ENCODE data around the gene SORCS2. TPM values are rescaled to one million over a fixed set of nuclear protein-coding genes. Genes with fewer than 3 reads are reported as not detected.
A peak's percentile ranks its signal among the peaks of the same experiment; 100 is the strongest.

The SORCS2 gene
- total RNA-seq, 2 donors from 2014 or later = 0.25 TPM; not detected in 1

DNA sequence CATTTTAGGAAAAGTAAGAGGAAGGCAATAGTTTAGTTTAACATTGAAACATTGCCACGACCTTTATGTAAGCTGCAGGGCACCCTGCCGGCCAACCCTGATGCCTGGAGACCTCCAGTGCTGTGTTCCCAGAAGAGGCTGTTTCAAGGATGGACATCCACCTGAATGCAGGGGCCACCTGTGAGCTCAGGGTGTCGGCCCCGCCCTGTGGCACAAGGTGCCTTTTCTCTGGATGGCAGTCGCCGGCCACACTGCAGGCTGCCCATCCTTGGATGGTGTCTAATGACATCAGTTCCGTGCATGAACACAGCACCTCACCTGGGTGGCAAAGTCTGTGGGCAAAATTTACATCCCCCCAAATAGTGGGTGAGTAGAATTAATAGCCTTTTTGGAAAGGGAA, 567.3 kb downstream of the SORCS2 start:
- no peak for DNase-seq (ENCODE audit: low spot score in 2 of 2)

GRCh38 chr4:7760228-7760627, 567.9 kb downstream of the SORCS2 start:
- H3K36me3 Mint-ChIP-seq = no peaks in the 10 kb centered on the region

More for the DNA sequence above, 567.3 kb downstream of the SORCS2 start:
- peak; percentile 18 to 19 for ATAC-seq
- Mint-ChIP-seq H3K27ac (peak overlapping the region; percentile 85 to 95), H3K36me3 (no peaks in the 10 kb centered on the region), H3K9me3 (no peaks in the 10 kb centered on the region)

DNA sequence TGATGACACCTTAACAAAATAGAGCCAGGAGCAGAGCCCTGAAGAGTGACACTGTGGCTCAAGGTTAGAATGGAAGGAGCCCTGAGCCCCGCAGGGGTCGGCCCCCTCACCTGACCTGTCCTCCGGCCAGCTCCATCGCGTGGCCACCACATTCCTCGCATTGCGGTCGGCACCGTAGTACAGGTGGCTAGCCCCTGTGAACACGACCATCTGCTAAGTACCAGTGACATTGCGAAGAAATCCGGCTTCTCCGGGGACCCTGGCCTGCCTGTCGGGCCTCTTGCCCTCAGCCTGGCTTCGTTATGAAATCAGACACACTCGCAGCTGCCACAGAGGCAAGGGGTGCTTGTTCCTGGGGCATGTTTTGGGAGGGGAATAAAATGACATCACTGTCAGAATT, 568.4 kb downstream of the SORCS2 start:
- DNase-seq (ENCODE audit: low spot score in 2 of 2) (no peak), ATAC-seq (no peak)
- Mint-ChIP-seq H3K9me3 (no peaks in the 10 kb centered on the region), H3K36me3 (no peaks in the 10 kb centered on the region), H3K27ac (peak overlapping the region in 1 of 2 donors; percentile 95)

More at GRCh38 chr4:7760228-7760627, 567.9 kb downstream of the SORCS2 start:
- Mint-ChIP-seq H3K27ac (peak overlapping the region; percentile 85 to 95), H3K9me3 (no peaks in the 10 kb centered on the region)
- DNase-seq (ENCODE audit: low spot score in 2 of 2) = no peak
- no peak for ATAC-seq

DNA sequence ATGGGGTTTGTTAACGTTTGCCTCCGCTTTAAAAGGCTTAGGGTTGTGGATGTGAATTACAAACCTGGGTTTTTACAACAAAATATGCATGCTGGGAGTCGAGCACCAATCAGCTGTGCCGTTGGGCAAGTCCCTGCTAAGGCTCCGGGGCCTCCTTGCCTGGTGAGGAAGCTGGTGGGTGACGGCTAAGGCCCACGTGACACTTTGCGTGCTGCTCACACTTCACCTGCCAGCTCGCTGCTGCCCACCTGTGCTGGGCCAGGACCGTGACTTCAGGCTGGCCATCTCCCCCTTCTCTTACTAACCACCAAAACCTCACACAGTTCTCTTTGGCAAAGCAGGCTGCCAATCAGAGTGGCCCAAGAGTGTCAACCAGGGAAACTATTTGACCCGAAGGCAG, 569.0 kb downstream of the SORCS2 start:
- Mint-ChIP-seq H3K9me3 (no peaks in the 10 kb centered on the region), H3K36me3 (no peaks in the 10 kb centered on the region), H3K27ac (peak overlapping the region; percentile 30 to 44)
- DNase-seq (ENCODE audit: low spot score in 2 of 2) (no peak), ATAC-seq (no peak)

DNA sequence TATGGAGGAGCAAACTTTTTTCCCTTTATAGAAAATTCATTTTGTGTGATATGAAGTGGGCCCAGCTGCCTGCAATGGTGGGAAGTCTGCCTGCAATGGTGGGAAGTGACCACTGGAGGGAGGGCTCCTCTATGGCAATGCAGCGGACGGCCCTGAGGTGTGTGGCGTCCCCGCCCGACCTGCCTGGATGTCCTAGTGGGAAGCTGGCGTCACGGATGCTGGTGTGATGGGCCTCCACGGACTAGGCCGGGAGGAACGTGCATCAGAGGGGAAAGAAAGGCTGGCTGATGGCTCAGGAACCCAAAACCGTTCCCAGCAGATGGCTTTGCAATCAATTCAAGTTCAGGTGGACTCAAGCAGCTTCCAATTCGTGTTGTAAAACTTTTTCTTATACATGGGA, 569.4 kb downstream of the SORCS2 start:
- DNase-seq (ENCODE audit: low spot score in 2 of 2) (peak; percentile 61 to 62), ATAC-seq (peak; percentile 58 to 59)
- Mint-ChIP-seq H3K27ac (peak overlapping the region; percentile 30 to 44), H3K36me3 (no peaks in the 10 kb centered on the region), H3K9me3 (no peaks in the 10 kb centered on the region)

DNA sequence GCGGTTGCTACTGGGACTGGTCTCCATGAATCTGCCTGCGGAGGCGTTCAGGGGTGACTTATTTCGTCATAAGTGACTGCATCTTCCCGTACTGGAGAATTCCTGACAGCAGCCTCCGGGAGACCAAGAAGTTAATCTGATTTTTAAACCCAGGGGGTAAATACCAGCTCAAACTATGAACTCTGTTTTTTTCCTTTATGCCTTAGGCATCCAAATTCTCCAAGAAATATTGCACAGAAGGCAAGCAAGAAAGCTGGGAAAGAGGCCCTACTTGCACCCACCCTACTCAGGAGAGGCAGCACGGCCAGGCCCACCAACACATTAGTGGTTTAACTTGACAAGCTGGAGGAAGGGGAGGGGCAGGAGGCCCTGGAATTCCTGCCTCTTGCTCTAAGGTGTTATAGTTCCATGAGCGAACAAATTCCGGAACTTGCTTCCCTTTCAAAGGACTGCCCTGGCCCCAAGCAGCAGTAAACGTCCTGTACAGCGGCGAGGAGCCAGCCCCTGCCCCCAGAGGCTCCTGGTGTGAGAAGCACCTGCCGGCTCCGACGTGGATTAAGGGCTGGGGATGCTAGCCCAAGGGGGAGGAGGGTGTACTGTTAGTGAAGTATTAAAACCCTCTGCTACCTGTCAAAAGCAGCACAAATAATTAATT, 570.2 kb downstream of the SORCS2 start:
- Mint-ChIP-seq H3K27ac (no peak overlapping the region), H3K9me3 (no peaks in the 10 kb centered on the region), H3K36me3 (no peaks in the 10 kb centered on the region)
- ATAC-seq (no peak), DNase-seq (ENCODE audit: low spot score in 2 of 2) (no peak)

DNA sequence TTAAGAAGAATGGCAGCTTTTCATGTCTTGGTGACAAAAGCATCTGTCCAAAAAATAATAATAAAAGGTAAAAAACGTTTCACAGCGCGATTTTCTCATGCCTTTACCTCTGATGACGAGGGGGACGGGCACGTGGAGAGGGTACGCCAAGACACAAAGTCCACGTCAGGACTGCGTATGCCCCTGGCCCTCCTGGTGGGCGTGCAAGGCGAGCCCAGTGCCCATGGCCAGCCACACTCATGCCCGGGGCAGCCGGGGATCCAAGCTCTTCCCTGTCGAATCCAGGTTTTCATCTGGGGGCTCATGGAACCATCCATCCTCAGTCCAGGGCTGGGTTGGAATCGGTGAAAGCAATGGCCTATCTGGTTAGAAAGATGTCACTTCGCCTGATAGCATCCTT, 570.8 kb downstream of the SORCS2 start:
- Mint-ChIP-seq H3K27ac (peak overlapping the region in 1 of 2 donors; percentile 44), H3K9me3 (no peaks in the 10 kb centered on the region), H3K36me3 (no peaks in the 10 kb centered on the region)
- DNase-seq (ENCODE audit: low spot score in 2 of 2) = no peak
- ATAC-seq = no peak

- H3K36me3 Mint-ChIP-seq = no peaks in the 10 kb centered on the region
- no peak for ATAC-seq
- H3K27ac Mint-ChIP-seq = peak overlapping the region in 1 of 2 donors; percentile 44
- DNase-seq (ENCODE audit: low spot score in 2 of 2) = no peak
- no peaks in the 10 kb centered on the region for H3K9me3 Mint-ChIP-seq
These were observed 571.5 kb downstream of the SORCS2 start for GRCh38 chr4:7763788-7764187.

DNA sequence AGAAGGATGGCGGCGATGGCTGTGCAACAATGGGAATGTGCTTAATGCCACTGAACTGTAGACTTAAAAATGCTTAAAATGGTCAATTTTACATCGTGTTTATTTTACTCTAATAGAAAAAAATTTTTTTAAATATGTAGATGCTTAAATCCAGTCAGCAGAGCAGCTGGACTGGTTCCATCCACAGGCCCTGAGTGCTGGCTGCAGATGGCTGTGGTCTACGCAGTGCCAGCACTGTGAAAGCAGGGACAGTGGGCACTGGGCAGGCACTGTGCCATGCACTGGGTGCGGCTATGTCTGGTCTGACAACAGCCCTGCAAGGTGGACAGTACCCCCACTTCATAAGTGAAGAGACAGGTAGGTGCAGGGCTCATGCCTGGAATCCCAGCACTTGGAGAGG, 572.1 kb downstream of the SORCS2 start:
- Mint-ChIP-seq H3K36me3 (no peaks in the 10 kb centered on the region), H3K27ac (no peak overlapping the region), H3K9me3 (no peaks in the 10 kb centered on the region)
- ATAC-seq (no peak), DNase-seq (ENCODE audit: low spot score in 2 of 2) (no peak)

GRCh38 chr4:7765666-7766065, 573.3 kb downstream of the SORCS2 start:
- DNase-seq (ENCODE audit: low spot score in 2 of 2) (no peak), ATAC-seq (no peak)
- Mint-ChIP-seq H3K27ac (peak overlapping the region in 1 of 2 donors; percentile 55), H3K36me3 (peaks cover 0 to 7% of the 10 kb centered on the region in 2 donors), H3K9me3 (no peaks in the 10 kb centered on the region)

DNA sequence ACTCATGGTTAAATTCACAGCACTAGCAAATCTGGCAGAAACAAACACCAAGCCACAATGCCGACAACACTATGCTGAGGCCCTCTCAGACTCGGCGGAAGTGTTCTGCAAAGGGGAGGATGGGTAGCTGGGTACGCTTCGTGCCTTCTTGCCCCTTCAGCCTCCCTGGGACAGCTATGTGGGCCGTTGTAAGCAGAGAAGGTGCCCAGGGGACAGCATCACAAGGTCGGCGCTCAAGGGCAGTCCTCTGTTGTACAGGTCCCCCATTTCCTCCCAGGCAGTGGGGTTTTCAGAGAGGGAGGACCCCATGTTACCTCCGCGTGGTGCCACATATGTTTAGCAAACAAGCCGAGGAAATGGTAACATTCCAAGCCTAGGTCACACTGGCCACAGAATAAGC, 573.7 kb downstream of the SORCS2 start:
- Mint-ChIP-seq H3K27ac (peak overlapping the region in 1 of 2 donors; percentile 55), H3K9me3 (no peaks in the 10 kb centered on the region), H3K36me3 (peaks cover 0 to 7% of the 10 kb centered on the region in 2 donors)
- DNase-seq (ENCODE audit: low spot score in 2 of 2) = no peak
- no peak for ATAC-seq

DNA sequence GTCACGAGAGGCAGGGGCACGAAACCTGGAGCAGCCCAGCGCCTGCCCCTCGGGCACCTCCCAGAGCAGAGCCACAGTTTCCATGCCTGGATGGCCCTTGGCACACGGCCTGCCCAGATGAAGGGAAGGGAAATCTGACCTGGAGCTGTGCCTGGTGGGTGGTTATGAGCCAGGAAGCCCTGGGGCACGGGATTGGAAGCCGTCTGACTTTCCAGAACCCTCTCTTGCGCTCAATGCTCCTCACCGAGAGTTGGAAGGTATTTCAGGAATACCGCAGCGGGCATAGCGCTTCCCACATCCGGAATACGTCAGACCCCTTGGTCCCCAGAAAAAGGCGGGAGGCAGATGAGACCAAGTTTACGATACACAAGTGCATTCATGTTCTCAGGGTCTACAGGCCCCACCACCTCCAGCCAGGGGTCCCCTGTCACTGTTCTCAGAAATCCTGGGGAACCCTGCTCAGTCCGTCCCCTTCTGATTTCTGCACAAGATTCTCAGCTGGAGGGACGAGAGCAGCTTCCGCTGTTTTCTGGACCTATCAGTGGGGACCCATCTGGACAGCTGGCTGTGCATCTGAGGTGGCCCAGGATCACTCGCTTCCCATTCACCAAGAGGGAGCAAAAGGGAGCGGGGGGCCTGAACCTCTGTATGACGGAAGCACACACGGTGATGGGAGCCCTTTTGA, 574.5 kb downstream of the SORCS2 start:
- no peak overlapping the region for H3K27ac Mint-ChIP-seq
- no peaks in the 10 kb centered on the region for H3K9me3 Mint-ChIP-seq
- ATAC-seq = no peak
- H3K36me3 Mint-ChIP-seq = peaks cover 0 to 7% of the 10 kb centered on the region in 2 donors
- no peak for DNase-seq (ENCODE audit: low spot score in 2 of 2)

DNA sequence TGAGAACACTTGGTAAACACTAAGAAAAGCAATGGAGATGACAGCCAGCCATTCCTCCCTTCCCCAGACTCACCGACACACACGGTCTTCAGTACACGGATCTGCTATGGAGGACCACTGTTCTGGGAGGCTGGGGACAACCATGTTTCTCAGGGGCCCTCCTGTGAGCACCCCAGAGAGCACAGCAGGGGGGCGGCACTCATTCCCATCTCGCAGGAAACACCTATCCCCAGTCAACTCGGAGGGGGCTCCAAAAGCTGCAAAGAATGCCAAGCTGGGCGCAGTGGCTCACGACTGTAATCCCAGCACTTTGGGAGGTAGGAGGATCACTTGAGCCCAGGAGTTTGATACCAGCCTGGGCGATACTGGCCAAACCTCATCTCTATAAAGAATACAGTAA, 575.2 kb downstream of the SORCS2 start:
- H3K27ac Mint-ChIP-seq = no peak overlapping the region
- no peak for DNase-seq (ENCODE audit: low spot score in 2 of 2)
- no peaks in the 10 kb centered on the region for H3K9me3 Mint-ChIP-seq
- no peak for ATAC-seq
- peaks cover 0 to 7% of the 10 kb centered on the region in 2 donors for H3K36me3 Mint-ChIP-seq

DNA sequence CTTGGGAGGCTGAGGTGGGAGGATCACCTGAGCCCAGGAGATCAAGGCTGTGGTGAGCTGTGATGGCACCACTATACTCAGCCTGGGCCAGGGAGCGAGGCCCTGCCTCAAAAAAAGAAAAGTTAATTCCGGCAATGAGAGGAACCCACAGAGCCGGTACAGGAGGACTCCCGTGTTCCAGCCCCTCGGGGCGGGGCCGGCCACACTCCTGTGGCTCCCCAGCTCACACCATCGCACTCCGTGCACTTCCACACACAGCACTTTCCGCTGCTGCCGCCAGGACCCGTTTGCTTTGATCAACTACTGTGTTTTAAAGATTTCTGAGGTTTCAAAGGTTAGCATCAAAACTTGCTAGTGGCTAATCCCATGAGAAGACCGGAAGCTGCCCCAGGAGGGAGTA, 575.6 kb downstream of the SORCS2 start:
- DNase-seq (ENCODE audit: low spot score in 2 of 2) = no peak
- Mint-ChIP-seq H3K27ac (no peak overlapping the region), H3K36me3 (peaks cover 0 to 7% of the 10 kb centered on the region in 2 donors), H3K9me3 (no peaks in the 10 kb centered on the region)
- ATAC-seq = no peak

DNA sequence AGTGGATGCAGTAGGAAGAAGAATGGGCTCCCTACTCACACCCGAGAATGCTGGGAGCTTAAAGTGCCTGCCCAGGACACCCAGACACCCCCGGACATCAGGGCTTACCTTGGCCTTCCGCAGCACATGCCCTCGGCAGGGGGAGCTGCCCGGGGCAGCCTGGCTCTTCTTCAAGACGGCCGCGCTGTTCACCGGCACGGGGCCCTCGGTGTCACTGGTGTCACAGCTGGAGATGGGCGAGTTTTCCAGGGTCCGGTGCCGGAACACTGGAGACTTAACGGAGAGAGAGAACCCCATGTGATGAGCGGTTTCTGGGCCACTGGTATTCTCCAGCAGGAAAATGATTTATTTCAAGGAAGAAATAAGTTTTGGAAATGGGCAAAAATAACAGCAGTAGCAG, 576.4 kb downstream of the SORCS2 start:
- peaks cover 0 to 7% of the 10 kb centered on the region in 2 donors for H3K36me3 Mint-ChIP-seq
- ATAC-seq (no peak), DNase-seq (ENCODE audit: low spot score in 2 of 2) (no peak)
- peak overlapping the region in 1 of 2 donors; percentile 65 for H3K27ac Mint-ChIP-seq
- no peaks in the 10 kb centered on the region for H3K9me3 Mint-ChIP-seq

GRCh38 chr4:7769396-7770223, 577.3 kb downstream of the SORCS2 start:
- ATAC-seq = no peak

More at GRCh38 chr4:7769396-7770223, 577.3 kb downstream of the SORCS2 start:
- Mint-ChIP-seq H3K36me3 (peaks cover 0 to 7% of the 10 kb centered on the region in 2 donors), H3K9me3 (no peaks in the 10 kb centered on the region), H3K27ac (peak overlapping the region; percentile 73 to 89)
- DNase-seq (ENCODE audit: low spot score in 2 of 2) = no peak

All from activated naive CD4-positive, alpha-beta T cell treated with anti-CD3 and anti-CD28 coated beads, Interleukin-2, amount 50 U/mL, for 72 hours (primary cell).